HG03103 (cell line): ENCODE measurements around the gene DISP3.

Experiments used
- ATAC-seq: cut with Tn5 transposase; IDR thresholded peaks from one replicate; pipeline ENCODE4 v1.9.1; 2021; ENCODE audit warnings: low read depth; ENCODE audit not compliant: unreplicated experiment

The DISP3 gene

DNA sequence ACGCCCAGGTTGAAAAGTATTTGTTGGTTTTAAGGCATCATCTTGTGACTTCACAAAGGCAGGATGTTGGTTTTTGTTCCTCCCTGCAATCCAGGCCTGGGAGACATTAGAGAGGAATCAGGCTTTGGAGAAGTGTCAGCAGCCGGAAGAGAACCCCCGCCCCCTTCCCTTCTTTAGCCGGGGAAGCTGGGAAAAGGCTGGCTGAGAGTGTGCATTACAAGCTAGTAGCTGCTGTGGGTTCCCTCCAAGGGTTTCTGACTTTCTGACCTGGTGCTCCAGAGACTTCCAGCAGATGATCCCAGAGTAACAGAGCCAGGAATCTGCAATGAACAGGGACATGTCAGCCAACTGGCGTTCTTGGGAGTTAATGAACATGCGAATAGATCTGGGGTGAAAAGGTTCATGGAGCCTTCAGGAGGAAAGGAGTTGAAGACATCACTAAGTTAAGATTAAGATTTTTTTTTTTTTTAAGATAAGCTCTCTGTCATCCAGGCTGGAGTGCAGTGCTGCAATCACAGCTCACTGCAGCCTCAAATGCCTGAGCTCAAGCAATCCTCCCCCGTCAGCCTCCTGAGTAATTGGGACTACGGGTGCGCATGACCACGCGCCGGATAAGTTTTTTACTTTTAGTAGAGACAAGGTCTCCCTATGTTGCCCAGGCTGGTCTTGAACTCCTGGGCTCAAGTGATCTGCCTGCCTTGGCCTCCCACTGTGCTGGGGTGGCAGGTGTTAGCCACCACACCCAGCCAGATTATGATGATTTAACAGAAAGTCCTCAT lies 7.5 kb downstream of the DISP3 start:
- no peak for ATAC-seq

DNA sequence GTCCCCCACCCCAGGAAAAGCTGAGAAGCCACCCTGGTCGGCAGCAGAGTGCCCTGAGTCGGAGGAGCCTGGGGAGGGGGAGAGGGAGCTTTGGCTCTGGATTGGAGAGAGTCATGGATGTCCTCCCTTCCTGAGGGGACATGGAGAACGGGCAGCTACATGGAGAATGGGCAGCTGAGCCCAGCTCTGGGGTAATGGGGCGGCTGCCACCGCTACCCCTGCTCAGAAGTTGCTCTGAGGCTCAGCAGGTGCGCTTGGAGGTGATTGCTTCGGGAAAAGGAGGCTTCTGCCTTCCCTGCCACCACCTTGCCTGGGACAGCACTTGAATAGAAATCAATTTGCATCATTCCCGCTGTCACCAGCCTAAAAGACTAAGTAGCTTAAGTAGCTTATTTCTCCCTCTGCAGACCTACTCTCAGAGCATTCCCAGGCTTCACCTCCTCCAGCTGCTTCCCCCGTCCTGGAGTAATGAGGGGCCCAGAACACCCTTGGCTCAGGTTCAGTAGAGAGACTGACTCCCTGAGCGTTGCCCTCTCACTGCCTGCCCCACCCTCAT lies 8.3 kb downstream of the DISP3 start:
- no peak for ATAC-seq

- ATAC-seq, result no peak
These were observed 9.3 kb downstream of the DISP3 start for GRCh38 chr1:11488201-11488770.

GRCh38 chr1:11488966-11489625 lies 10.1 kb downstream of the DISP3 start:
- ATAC-seq, result no peak

GRCh38 chr1:11492235-11492634 lies 13.3 kb downstream of the DISP3 start:
- no peak for ATAC-seq

- no peak for ATAC-seq
These were observed 15.2 kb downstream of the DISP3 start for GRCh38 chr1:11493972-11494655.

DNA sequence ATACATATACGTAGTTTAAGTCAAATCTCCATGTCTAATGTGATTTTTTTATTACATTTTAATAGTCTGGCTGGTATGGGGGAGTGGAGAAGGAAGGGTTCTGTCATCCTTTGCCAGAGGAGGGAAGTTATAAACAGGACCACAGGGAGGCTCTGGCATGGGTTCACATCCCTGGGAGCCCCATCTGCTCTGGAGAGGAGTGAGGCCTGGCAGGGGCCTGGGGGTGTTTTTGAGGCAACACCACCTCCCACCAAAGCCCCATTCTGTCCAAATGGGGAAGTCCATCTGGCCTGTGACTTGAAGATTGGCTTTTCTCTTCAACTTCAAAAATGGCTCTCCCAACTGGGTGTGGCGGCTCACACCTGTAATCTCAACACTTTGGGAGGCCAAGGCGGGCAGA lies 15.8 kb downstream of the DISP3 start:
- no peak for ATAC-seq

DNA sequence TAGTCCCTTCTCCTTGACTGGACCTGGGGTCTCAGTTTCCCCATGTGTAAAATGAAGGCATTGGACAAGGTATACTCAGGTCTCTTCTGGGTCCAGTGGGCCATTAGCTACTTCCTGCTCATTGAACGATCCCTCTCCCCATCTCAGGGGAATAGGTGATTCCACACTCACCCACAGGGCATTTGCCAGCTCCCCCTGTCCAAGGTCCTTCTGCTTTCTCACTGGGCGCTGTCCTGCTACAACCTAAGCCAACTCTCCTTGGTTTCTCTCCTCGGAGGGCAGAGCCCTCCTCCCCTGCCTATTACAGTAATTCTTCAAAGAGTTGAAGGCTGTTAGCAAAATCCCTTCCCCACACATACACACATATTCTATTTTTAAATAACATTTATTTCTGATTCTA lies 16.6 kb downstream of the DISP3 start:
- ATAC-seq, result no peak

GRCh38 chr1:11496551-11497080 lies 17.7 kb downstream of the DISP3 start:
- ATAC-seq, result no peak

DNA sequence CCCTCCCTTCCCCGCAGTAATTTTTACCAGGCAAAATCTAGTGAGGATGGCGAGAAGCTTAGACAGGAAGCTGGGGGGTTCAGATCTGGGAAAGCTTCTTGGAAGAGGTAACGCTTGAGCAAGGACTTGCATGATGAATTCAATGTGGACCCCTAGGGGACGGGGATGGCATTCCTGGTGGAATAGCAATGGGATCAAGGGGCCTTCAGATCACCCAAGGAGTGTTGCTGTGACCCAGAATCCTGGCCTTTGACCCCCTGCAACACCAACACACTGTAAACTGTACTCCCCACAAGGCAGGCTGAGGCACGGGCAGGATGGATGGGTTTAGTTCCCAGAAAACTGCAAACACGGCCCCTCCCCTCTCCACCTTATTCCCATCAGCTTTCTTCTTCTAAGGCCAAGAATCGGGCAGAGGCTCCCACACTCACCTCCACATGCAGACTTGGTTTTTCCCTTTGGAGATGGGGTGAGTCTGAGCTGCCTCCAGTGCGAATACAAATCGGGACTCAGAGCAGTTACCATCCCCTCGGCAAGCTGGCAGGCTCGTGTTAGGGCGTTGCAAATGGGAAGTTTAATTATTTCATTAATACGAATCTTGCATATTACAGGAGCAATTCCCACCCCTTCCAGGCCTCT lies 20.1 kb downstream of the DISP3 start:
- no peak for ATAC-seq

DNA sequence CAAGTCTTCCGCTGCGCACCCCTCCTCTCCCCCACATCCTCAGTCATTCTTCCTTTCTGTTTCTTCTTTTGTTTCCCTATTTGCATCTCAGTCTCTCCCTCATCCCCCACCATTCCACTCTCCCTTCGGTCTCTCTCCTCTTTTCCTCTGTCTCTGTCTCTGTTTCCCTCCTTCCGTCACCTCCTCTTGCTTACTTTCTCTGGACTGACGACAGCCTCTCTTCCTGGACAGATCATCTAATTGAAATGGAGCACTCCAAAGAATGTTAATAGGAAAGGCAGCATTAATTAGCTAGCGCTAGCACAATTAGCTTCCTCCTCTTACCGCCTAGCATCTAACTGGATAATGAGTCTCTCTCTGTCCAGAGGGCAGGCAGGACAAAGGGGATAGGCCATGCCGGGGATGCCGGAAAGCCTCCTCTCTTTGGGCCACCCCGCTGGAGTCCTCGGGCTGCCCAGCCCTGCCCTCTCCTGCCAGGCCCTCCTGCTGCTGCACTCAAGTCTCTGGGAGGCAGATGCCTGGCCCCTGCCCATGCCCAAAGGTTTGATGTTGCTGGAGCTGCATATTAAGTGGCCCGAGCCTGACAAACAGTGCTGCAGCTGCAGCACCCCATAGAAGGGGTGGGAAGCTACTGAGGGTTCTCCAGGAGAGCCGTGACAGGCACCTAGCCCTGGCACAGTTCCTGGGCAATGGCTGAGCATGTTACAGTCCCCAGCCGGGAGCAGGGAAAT lies 20.8 kb downstream of the DISP3 start:
- no peak for ATAC-seq

DNA sequence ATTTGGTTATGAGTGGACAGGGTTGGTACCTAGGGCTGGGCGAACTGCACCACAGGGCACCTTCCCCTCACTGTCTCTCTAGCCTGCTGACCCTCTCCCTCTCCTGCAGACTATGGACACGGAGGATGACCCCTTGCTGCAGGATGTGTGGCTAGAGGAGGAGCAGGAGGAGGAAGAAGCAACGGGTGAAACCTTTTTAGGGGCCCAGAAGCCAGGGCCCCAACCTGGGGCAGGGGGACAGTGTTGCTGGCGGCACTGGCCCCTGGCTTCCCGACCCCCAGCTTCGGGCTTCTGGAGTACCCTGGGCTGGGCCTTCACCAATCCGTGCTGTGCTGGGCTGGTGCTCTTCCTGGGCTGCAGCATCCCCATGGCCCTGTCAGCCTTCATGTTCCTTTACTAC lies 21.9 kb downstream of the DISP3 start:
- ATAC-seq, result no peak

GRCh38 chr1:11501491-11501897 lies 22.5 kb downstream of the DISP3 start:
- ATAC-seq, result no peak

GRCh38 chr1:11501906-11502485 lies 23.0 kb downstream of the DISP3 start:
- no peak for ATAC-seq

GRCh38 chr1:11502516-11502915 lies 23.6 kb downstream of the DISP3 start:
- ATAC-seq, result no peak

DNA sequence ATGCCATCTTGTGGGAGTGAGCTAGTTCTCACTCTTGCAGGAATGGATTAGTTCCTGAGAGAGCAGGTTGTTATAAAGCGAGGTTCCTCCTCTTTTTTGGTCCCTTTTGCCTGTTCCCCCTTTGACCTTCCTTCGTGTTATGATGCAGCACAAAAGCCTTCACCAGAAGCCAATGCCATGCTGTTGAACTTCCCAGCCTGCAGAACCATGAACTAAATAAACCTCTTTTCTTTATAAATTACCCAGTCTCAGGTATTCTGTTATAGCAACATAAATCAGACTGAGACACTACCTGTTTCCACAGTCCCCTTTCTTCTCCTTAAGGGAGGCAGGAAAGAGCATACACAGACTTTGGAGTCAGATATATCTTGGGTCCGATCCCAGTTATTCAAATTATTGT lies 25.6 kb downstream of the DISP3 start:
- ATAC-seq, result no peak

GRCh38 chr1:11505591-11506538 lies 26.9 kb downstream of the DISP3 start:
- ATAC-seq, result no peak

- ATAC-seq, result no peak
These were observed 28.4 kb downstream of the DISP3 start for GRCh38 chr1:11507309-11507708.
